NCI-H510A (cell line): ENCODE results near the gene SPINT4.
"Not testable (repeated sequence)": the region's sequence is repeated elsewhere in the genome, so short reads cannot be mapped to it uniquely, and the experiment has no call there.

Source experiments
- DNase-seq: peaks from one replicate; lab custom pipeline; 2025; lab: John Stamatoyannopoulos, UW

Gene SPINT4

GRCh38 chr20:45722047-45722446 is at the start of gene SPINT4:
SPINT4 (plus strand) TSS chr20:45722347; CDS start chr20:45722368, 21 bp downstream.
- no peak for DNase-seq

GRCh38 chr20:45672765-45673164 is 49.4 kb upstream of the SPINT4 start:
- no peak for DNase-seq

DNA sequence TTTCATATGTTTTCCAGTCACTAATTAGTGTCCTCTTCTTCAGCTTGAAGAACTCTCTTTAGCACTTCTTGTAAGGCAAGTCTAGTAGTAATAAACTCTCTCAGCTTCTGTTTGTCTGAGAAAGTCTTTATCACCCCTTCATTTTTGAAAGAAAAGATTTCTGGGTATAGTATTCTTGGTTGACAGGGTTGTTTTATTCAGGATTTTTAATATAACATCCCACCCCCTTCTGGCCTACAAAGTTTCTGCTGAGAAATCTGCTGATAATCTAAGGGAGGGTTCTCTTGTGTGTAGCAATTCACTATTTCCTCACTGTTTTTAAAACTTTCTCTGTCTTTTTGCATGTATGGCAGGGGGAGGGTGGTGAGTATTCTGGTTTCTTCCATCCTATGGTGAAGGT is 42.5 kb upstream of the SPINT4 start:
- DNase-seq: no peak

GRCh38 chr20:45685896-45686295 is 36.3 kb upstream of the SPINT4 start:
- DNase-seq: no peak

GRCh38 chr20:45693346-45693745 is 28.8 kb upstream of the SPINT4 start:
- not testable (repeated sequence) for DNase-seq

DNA sequence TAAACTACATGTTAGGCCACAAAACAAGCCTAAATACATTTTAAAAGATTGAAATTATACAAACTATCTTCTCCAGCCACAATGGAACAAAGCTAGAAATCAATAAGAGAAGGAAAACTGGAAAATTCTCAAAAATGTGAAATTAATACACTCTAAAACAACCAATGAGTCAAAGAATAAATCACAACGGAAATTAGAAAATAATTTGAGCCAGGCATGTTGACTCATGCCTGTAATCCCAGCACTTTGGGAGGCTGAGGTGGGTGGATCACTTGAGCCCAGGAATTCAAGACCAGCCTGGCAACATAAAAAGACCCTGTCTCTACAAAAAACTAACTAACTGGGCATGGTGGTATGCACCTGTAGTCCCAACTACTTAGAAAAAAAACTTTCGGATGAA is 26.7 kb upstream of the SPINT4 start:
- DNase-seq: no peak

GRCh38 chr20:45701104-45701503 is 21.0 kb upstream of the SPINT4 start:
- no peak for DNase-seq

DNA sequence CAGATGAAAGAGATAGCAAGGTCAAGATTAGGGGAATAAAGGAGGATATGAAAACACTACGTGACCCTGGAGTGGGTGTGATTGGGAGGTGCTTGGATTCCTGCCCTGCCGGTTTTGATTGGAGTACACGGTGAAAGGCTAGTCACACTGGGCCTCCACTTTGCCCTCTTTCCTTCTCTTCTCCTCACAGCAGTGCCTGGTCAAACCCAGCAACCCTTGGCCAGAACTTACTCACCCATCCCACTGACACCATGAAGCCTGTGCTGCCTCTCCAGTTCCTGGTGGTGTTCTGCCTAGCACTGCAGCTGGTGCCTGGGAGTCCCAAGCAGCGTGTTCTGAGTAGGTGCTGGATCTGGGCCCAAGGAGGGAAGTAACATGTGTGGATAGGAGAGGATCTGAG is 20.3 kb upstream of the SPINT4 start, which contains the start of gene WFDC13:
WFDC13 (plus strand) TSS at position 166 of the 400 bp plus-strand sequence; CDS start at position 252, 86 bp downstream.
- DNase-seq: no peak

- DNase-seq: no peak
Measured at GRCh38 chr20:45704969-45705637, 17.0 kb upstream of the SPINT4 start, which contains the start of gene WFDC10B. WFDC10B (minus strand) TSS chr20:45705019; CDS start chr20:45685992, 19,027 bp downstream.

DNA sequence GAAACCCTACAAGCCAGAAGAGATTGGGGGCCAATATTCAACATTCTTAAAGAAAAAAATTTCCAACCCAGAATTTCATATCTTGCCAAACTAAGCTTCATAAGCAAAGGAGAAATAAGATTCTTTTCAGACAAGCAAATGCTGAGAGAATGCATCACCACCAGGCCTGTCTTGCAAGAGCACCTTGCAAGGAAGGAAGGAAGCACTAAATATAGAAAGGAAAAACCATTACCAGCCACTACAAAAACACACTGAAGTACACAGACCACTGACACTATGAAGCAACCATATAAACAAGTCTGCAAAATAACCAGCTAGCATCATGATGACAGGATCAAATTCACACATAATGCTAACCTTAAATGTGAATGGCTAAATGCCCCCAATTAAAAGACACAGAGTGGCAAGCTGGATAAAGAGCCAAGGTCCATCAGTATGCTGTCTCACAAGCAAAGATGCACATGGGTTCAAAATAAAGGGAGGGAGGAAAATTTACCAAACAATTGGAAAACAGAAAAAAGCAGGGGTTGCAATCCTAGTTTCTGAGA is 5.9 kb upstream of the SPINT4 start:
- DNase-seq: not testable (repeated sequence)

DNA sequence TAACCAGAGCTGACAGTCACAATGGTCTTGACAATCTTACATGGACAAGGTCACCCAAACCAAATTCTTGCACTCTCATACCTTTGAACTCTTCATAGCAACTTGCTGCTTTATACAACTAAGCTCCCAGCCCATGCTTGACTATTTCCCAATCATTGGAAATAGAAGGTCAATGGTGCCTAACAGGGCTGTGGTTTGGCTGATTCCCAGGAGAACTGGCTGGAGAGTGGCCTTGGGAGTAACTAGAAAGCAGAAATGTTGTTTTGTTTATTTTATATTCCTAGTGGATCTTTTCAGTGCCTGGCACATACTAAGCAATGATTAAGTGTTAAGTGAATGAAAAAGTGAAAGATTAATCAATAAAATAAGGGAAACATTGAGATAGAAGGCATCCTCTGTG is 3.0 kb downstream of the SPINT4 start:
- DNase-seq: no peak

- no peak for DNase-seq
Measured at GRCh38 chr20:45727044-45727443, 4.9 kb downstream of the SPINT4 start.

GRCh38 chr20:45732199-45732598 is 10.1 kb downstream of the SPINT4 start:
- DNase-seq: no peak

- DNase-seq: no peak
Measured at GRCh38 chr20:45735552-45735951, 13.4 kb downstream of the SPINT4 start.

GRCh38 chr20:45735988-45736387 is 13.8 kb downstream of the SPINT4 start:
- DNase-seq: no peak

DNA sequence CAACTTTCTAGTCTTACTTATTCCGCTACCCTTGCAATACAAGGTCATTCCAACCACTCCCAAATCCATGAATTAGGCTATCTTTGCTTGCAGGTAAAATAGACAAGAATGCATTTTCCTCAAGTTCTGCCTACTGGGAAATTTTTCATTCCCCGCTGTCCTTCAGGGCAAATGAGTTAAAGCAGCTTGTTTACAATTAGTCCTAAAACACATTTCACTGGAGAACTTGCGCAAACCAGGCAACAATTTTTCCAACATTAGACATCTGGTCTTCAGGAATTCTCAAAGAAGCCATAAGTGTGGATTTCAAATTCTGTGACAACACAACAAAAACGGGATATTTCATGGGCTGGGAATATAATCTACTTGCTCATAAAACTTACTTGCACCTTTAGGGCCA is 20.4 kb downstream of the SPINT4 start:
- DNase-seq: no peak

DNA sequence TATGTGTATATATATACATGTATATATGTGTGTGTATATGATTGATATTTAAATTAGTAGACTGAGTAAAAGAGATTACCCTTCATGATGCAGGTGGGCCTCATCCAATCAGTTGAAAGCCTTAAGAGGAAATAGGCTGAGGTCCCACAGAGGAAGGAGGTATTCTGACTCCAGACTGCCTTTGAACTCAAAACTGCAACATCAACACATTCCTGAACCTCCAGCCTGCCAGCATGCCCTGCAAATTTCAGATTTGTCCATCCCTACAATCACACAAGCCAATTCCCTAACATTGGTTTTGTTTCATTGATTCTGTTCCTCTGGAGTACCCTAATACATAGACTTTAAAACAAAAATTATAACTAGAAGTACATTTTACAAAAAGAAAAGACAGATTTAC is 22.9 kb downstream of the SPINT4 start:
- no peak for DNase-seq

DNA sequence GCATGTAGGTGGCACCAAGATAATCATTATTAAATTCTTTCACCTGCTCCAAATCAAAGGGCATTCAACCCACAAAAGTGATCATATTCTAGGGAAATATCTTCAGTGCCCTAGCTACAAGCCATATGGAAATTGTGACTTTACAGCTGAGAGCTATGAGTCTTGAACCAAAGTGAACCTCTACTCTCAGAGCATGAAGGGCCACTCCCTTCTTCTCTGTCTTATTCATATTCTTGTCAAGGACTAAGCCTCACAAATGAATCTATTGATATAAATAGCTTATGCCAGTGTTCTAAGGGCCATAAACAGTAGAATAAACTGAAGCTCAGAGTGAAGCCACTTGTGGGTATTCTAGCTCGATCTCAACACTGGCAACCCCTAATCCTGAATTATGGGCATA is 29.6 kb downstream of the SPINT4 start:
- no peak for DNase-seq

- no peak for DNase-seq
Measured at GRCh38 chr20:45752746-45753145, 30.6 kb downstream of the SPINT4 start.

GRCh38 chr20:45758096-45758495 is 35.9 kb downstream of the SPINT4 start:
- no peak for DNase-seq

- DNase-seq: not testable (repeated sequence)
Measured at GRCh38 chr20:45759921-45760320, 37.8 kb downstream of the SPINT4 start.

DNA sequence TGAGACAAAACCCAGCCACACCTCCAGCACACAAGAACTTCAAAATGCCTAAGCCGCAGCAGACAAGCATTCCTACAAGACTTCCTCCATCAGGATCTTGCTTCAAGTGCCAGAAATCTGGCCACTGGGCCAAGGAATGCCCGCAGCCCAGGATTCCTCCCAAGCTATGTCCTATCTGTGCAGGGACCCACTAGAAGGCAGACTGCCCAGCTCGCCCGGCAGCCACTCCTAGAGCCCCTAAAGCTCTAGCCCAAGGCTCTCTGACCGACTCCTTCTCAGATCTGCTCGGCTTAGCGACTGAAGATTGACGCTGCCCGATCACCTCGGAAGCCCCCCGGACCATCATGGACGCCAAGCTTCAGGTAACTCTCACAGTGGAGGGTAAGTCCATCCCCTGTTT is 39.8 kb downstream of the SPINT4 start:
- not testable (repeated sequence) for DNase-seq

GRCh38 chr20:45764618-45765282 is 42.6 kb downstream of the SPINT4 start:
- not testable (repeated sequence) for DNase-seq
